Measurements from ENCODE around the gene RPS19. TPM values are rescaled to one million over a fixed set of nuclear protein-coding genes. Genes with fewer than 3 reads are reported as not detected.

Gene RPS19
- polyA plus RNA-seq, 2 of the 4 experiments (the other 2 are of a cell fraction) = 3,564 to 7,778 TPM

DNA sequence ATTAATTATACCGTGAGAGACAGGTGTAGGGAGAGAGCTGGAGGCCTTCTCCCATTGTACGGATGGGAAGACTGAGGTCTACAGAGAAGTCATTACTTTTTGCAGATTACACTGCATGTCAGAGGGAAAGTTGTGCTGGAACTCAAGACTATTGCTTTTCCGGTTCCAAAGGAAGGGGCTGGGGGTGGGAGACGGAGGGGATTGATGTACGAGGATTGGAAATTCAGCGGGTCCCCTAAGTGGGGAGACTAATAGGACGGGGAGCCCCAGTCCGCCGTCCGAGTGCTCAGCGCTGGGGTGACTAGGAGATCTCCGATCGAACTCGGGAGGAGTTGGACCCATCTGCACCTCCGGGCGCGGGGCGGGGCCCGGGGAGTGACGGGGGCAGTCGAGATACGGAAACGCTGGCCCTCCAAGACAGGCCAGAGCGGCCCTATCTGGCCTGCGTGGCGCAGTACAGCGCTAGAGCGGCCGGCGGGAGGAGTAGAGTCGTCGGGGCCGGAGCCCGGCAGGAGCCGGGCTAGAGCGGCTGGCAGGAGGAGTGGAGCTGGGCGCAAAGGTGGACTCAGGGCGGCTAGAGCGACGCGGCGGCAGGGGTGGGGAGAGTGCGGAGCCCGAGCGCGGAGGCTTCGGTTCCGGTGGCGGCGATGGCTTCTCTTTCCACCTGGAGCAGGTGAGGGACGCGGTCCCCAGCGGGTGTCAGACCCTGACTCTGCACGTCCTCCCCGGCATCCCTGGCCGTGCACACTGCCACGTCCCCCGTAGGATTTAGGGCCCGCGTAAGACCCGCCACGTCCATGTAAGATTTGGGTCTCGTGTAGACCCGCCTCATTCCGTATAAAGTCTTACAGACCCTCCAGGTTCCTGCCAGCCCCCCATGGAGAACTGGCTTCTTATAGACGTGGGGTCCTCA is 24.0 kb downstream of the RPS19 start (continued):
- TF ChIP-seq, protein P1, sequence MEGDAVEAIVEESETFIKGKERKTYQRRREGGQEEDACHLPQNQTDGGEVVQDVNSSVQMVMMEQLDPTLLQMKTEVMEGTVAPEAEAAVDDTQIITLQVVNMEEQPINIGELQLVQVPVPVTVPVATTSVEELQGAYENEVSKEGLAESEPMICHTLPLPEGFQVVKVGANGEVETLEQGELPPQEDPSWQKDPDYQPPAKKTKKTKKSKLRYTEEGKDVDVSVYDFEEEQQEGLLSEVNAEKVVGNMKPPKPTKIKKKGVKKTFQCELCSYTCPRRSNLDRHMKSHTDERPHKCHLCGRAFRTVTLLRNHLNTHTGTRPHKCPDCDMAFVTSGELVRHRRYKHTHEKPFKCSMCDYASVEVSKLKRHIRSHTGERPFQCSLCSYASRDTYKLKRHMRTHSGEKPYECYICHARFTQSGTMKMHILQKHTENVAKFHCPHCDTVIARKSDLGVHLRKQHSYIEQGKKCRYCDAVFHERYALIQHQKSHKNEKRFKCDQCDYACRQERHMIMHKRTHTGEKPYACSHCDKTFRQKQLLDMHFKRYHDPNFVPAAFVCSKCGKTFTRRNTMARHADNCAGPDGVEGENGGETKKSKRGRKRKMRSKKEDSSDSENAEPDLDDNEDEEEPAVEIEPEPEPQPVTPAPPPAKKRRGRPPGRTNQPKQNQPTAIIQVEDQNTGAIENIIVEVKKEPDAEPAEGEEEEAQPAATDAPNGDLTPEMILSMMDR (IDR thresholded peaks at IDR 0.05) = no peak; the same call in 2 of the 3 replicates
- TF ChIP-seq TFCP2L1 (CRISPR knock-in tag; IDR thresholded peaks at IDR 0.05) (0 out of 2 replicates have a peak, but pooled peaks have one; percentile 26), HDAC2 (IDR thresholded peaks at IDR 0.05) (peak; percentile 99), FOSL2 (IDR thresholded peaks at IDR 0.05) (no peak), FOSL2 (CRISPR knock-in tag; IDR thresholded peaks at IDR 0.05) (no peak), ZSCAN20 (CRISPR knock-in tag; IDR thresholded peaks at IDR 0.05) (no peak), FOXS1 (CRISPR knock-in tag; IDR thresholded peaks at IDR 0.05) (0 out of 2 replicates have a peak, but pooled peaks have one; percentile 17), POLR2AphosphoS2 (conservative IDR thresholded peaks at IDR 0.05; ENCODE audit: low read length) (no peak), MYC (IDR thresholded peaks at IDR 0.05; ENCODE audit: borderline replicate concordance, low read length) (peak; percentile 79; the same call in 1 of the 2 replicates), FOSB (CRISPR knock-in tag; IDR thresholded peaks at IDR 0.05) (peak; percentile 32; the same call in 1 of the 2 replicates), HOXA7 (CRISPR knock-in tag; IDR thresholded peaks at IDR 0.05) (no peak), CHD2 (IDR thresholded peaks at IDR 0.05; ENCODE audit: low read length, partially characterized antibody) (no peak), ZC3H11A (IDR thresholded peaks at IDR 0.05) (no peak), PHF8 (IDR thresholded peaks at IDR 0.05; ENCODE audit: borderline replicate concordance, low read depth) (peak; percentile 2; the same call in 1 of the 2 replicates), RFX5 (IDR thresholded peaks at IDR 0.05) (0 out of 2 replicates have a peak, but pooled peaks have one; percentile 52), CBX2 (IDR thresholded peaks at IDR 0.05; ENCODE audit: borderline replicate concordance, low read depth) (no peak), RAD21 (conservative IDR thresholded peaks at IDR 0.05 in 1 of 2, IDR thresholded peaks at IDR 0.05 in 1 of 2) (no peak), HOXB13 (CRISPR knock-in tag; IDR thresholded peaks at IDR 0.05; ENCODE audit: low read depth) (no peak), MAFK (IDR thresholded peaks at IDR 0.05; ENCODE audit: partially characterized antibody) (no peak)
- TF ChIP-seq, protein P2, sequence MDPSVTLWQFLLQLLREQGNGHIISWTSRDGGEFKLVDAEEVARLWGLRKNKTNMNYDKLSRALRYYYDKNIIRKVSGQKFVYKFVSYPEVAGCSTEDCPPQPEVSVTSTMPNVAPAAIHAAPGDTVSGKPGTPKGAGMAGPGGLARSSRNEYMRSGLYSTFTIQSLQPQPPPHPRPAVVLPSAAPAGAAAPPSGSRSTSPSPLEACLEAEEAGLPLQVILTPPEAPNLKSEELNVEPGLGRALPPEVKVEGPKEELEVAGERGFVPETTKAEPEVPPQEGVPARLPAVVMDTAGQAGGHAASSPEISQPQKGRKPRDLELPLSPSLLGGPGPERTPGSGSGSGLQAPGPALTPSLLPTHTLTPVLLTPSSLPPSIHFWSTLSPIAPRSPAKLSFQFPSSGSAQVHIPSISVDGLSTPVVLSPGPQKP (IDR thresholded peaks at IDR 0.05; ENCODE audit: low read depth, low read length) = no peak
- TF ChIP-seq, protein P3, sequence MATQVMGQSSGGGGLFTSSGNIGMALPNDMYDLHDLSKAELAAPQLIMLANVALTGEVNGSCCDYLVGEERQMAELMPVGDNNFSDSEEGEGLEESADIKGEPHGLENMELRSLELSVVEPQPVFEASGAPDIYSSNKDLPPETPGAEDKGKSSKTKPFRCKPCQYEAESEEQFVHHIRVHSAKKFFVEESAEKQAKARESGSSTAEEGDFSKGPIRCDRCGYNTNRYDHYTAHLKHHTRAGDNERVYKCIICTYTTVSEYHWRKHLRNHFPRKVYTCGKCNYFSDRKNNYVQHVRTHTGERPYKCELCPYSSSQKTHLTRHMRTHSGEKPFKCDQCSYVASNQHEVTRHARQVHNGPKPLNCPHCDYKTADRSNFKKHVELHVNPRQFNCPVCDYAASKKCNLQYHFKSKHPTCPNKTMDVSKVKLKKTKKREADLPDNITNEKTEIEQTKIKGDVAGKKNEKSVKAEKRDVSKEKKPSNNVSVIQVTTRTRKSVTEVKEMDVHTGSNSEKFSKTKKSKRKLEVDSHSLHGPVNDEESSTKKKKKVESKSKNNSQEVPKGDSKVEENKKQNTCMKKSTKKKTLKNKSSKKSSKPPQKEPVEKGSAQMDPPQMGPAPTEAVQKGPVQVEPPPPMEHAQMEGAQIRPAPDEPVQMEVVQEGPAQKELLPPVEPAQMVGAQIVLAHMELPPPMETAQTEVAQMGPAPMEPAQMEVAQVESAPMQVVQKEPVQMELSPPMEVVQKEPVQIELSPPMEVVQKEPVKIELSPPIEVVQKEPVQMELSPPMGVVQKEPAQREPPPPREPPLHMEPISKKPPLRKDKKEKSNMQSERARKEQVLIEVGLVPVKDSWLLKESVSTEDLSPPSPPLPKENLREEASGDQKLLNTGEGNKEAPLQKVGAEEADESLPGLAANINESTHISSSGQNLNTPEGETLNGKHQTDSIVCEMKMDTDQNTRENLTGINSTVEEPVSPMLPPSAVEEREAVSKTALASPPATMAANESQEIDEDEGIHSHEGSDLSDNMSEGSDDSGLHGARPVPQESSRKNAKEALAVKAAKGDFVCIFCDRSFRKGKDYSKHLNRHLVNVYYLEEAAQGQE (IDR thresholded peaks at IDR 0.05) = no peak
- TF ChIP-seq, protein P4, sequence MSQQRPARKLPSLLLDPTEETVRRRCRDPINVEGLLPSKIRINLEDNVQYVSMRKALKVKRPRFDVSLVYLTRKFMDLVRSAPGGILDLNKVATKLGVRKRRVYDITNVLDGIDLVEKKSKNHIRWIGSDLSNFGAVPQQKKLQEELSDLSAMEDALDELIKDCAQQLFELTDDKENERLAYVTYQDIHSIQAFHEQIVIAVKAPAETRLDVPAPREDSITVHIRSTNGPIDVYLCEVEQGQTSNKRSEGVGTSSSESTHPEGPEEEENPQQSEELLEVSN (IDR thresholded peaks at IDR 0.05; ENCODE audit: borderline replicate concordance, low read depth) = peak; percentile 70; the same call in 1 of the 2 replicates
- TF ChIP-seq, protein P5, sequence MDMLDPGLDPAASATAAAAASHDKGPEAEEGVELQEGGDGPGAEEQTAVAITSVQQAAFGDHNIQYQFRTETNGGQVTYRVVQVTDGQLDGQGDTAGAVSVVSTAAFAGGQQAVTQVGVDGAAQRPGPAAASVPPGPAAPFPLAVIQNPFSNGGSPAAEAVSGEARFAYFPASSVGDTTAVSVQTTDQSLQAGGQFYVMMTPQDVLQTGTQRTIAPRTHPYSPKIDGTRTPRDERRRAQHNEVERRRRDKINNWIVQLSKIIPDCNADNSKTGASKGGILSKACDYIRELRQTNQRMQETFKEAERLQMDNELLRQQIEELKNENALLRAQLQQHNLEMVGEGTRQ (IDR thresholded peaks at IDR 0.05) = no peak
